Hindlimb muscle (tissue), 1 donor: Measurements from ENCODE around the gene LRMDA. TPM values are rescaled to one million over a fixed set of nuclear protein-coding genes. Genes with fewer than 3 reads are reported as not detected.
A peak's percentile ranks its signal among the peaks of the same experiment; 100 is the strongest.

Experiments
- DNase-seq: peaks from one replicate; pipeline ENCODE4 v3.0.0-alpha.2; 2013
- polyA plus RNA-seq: library from polyadenylated mRNA; unstranded; fragments of 120-200 nt; gene quantifications from one replicate; pipeline ENCODE4 v1.2.1, GENCODE V29; 2013; ENCODE audit not compliant: insufficient read length

Gene LRMDA
- polyA plus RNA-seq, 1 donor: 6.6 TPM

DNA sequence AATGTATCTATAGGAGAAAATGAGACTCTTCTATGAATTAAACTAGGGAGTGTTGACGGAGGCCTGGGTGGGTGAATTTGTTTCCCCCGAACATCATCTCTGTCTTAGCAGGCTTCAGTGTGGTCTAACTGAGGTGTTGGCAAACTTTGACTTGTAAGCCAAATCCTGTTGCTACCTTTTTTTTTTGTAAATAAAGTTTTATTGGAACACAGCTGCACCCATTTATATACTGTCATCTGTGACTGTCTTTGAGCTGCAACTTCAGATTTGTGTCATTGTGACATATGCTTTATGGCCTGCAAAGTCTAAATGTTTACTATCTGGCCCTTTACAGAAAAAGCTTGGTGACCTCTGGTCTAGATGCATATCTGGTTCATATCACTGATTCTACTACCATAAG, 455.9 kb downstream of the LRMDA start:
- DNase-seq: no peak

DNA sequence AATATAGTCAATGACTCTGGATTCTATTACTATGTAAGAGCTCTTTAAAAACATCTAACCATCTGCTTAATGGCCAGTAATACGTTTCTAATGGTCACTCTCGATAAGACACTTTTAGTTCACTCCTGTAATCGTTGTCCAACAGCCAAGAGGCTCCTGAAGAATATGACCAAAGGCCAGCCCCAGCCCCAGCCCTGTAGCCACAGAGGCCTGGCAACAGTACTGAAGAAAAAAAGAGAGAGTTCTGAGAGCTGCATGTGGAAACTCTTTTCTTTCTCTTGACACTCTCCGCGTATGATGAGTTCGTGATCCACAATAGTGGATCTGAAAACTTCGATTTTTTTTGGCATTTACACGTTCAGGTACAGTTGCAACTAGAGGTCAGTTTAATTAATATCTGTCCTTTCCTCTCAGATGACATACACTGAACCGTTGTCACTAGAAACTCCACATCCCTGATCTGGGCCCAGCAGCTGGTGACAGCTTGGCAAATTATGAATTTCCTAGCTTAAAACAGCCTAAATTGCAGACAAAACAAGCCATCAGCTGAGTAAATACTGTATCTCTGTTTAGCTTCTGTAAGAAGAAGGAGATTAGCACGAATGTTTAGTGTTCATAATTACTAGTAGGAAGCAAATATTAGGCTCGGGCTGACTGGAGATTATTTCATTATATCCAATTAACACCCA, 456.7 kb downstream of the LRMDA start:
- DNase-seq: no peak

DNA sequence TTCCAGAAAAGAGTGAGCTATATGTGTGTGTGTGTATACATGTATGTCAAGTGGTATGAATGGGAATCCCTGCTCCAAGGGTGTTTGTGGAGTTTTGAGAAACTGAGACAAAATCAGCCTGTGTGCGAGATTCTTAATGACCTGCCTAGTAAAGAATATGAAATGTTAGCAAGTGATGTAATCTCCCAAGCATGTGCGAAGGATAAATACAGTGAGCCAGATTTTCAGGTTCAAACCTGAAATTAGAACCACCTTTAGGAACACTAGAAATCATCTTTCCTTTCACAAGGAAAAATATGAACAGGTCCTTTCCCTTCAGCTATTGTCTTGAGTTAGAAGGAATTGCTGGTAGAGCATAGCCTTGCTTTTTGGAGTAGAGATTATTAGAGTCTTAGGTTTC, 457.6 kb downstream of the LRMDA start:
- DNase-seq: no peak

DNA sequence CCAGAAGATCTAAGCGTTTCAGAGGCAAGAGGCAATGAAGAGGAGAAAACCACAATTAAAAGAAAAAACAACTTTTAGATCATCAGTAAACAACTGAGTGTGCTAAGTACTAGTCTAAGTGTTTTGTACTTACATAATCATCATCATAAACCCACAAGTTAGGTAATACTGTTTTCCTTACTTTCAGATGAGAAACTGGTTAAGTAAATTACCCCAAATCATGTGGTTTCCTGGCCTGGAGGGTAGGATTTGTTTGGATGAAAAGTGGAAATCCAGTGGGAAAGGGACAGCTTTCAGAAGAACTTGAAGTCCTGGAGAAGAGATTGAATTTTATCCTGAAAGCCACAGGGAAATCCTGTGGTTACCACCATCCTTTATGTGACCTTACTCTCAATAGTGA, 463.3 kb downstream of the LRMDA start:
- no peak for DNase-seq

DNA sequence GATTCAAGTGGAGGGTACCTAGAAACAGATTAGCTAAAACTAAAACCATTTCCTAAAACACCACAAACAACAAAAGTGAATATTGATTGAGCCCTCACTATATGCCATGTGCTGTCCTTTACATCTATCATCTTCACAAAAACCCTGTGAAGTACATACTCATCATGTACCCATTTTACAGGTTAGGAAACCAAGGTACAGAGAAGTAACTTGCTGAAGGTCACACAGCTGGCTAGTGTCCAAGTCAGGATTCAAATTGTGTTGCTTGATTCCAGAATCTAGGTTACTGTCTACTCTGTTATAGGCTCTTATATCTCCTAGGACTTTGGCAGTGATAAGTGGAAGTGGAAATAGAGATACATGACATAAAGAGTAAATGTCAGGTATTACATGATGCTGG, 463.8 kb downstream of the LRMDA start:
- DNase-seq: no peak

DNA sequence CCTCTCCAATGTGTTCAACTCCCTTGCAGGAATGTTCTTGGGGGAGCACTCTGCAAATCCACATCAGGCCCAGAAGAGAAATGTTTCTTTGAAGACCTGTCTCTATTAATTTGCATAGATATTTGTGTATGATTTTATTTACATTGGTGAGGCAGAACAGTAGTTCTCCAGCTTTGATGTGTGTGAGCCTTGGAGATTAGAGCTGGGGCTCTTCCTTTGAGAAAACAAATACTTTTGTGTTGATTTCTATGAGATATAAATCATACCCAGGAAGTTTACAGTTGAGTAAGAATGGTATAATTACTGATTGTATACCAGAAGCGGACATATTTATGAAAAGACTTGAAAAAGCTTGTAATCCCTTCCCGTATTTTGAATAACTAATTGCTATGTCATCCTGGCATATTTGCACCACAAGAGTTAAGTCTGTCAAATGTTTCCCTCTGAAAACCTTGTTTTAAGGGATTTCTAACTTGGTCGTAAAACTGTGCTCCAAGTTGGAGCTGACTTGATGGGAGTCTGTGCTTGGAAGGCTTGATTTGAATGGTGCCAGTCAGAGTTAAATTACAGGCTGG, 468.5 kb downstream of the LRMDA start:
- no peak for DNase-seq

DNA sequence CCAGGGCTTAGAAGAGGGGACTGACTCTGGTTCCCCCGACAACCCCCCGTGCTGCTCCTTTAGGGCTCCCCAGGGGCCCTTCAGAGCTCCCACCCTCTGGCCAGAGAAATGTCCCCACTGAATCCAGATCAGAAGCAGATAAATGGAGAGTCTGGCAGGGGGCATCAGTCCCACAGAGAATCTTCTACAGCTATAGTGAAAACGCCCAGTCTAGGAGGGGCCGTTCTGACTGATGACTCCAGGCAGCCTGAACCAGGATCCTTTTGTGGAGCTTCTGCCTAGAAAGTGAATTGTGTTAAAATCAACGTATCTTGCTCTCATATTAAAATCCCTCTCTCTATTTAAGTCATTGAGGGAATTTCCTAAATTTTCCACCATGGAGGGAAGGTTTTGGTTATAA, 471.4 kb downstream of the LRMDA start:
- no peak for DNase-seq

DNA sequence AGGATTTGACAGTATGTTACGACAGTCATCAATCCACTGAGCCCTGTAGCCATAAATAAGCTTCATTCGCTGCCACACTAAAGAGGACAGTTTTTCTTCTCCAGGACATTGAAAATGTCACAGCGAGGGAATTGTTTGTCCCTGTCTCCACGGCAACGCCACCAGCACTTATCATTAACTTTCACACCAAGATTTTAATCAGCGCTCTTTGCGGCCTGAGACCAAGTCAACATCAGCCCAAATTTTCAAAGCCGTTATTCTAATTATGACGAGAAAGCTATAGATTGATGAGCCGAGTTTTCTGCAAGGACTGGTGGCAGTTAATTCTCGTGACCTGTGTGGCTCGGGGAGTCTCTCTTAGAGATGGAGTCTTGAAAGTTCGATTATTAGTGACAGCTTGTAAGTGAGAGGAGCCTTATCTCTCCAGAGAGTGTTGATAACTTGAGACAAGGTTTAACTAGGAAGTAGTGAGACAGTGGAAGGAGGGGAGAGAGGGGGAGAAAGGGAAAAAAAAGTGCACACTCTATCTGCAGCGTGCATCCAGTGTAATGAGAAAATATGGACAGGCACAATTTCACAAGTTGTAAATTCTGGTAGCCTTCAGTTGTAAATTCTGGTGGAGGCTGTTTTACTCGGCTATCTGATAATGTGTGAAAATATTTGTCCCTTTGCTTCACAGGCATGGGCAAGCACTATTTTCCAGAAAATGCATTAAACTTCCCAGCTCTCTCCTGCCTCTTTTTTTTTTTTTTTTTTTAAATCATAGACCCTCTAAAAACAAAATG, 473.3 kb downstream of the LRMDA start:
- no peak for DNase-seq

DNA sequence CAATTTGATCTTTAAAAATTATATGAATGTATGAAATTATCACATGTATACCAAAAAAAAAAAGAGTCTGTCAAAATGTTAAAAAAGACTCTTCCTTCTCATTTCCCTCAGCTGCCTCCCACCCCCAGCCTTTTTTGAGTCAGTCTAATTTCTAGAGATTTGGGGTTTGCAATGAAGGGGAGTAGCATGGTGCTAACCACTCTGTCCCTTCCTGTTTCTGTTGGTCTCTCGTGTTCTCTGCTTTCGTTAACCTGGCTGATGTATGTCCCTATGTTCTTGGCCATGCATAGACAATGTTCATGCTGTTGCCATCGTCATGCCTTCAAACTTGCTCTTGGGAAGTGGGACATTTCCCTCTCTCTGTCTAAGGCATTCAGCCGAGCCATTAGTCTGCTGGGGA, 474.1 kb downstream of the LRMDA start:
- no peak for DNase-seq

DNA sequence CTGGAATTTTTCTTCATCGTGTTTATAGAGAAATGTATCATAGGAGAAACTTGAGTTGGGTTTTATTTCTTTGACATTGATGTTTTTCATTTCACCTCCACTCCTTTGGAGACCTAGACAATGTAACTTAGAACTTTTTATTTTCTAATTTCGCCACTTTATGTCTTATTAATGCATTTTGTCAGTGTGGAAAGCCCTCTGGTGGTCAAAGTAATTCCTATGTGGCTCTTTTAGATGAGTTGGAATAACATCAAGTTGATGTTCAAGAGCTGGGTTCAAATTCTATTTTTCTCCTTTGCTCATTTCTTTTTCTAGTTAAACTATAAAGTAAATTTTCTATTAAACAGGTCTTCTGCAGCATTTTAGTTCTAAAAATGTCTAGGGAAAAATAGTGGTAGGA, 478.6 kb downstream of the LRMDA start:
- DNase-seq: no peak

DNA sequence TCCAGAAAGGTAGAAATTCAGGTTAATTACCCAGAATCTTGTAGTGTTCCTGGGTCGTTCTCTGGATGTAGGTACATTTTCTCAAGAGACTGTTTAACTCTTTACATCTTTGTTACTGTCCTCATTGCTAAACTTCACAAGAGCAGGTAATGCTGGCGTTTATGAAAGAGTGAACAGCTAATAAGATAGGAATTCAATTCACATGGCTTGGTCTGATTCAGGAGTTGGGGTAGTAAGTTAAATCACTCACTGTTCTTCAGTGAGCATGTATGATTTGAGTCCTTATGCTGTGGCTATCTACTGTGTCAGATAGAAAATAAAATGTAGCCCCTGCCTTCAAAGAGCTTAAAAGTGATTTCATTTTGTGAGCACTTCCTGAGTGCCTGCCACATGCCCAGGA, 480.0 kb downstream of the LRMDA start:
- no peak for DNase-seq

DNA sequence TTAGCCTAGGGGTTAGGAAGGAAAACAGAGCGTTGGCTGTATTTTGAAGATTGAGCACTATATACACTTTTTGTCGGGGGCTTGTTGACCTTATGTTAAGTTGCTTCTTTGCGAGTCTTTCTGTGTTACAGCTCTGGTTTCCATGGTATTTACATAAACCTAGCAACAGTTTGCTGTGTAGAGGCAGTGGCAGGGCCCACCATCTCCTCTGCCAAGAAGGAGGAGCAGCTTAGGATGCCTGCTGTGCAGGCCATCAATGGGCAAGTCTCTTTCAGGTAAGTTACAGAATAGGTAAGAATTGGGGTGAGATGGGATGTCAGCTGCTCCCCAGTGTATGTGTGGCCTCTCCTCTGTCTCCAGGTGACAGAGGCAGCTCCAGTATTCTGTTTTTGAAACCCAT, 485.5 kb downstream of the LRMDA start:
- peak; percentile 28 for DNase-seq

DNA sequence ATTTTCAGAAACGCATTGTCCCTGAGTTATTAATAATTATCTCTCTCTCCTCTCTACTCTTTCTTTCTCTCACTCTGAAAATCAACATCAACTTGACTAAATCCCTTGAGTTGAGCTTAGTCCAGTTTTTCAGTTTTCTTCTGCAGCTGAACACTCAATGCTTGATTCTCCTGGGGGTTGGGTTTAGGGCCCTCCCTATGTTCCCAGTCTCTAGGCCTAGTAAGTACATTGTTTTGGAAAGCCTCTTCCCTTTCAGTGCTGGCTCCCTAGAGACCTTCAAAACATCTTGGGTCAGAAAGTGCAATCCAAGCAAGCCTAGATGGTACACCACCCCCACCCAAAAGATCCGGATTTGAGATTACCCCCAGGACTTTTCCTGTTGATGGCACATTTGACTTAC, 488.5 kb downstream of the LRMDA start:
- no peak for DNase-seq

DNA sequence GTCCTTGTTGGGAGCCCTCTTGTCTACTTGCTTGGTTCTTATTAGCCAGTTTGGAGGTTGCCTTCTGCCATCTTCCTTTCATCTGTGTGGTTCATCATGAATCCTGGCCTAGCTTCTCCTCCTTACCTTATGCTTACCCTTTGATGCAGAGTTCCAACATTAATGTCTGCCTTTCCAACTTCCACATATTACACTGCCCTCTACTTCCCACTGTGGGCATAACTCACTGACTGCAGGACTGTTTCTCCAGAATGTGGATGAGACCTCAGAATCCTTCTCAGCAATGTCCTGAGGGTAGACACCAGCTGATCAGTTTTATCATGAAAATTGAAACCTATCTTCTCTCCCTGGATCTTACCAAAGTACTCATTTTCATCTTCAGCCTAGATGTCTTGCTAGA, 491.0 kb downstream of the LRMDA start:
- no peak for DNase-seq

DNA sequence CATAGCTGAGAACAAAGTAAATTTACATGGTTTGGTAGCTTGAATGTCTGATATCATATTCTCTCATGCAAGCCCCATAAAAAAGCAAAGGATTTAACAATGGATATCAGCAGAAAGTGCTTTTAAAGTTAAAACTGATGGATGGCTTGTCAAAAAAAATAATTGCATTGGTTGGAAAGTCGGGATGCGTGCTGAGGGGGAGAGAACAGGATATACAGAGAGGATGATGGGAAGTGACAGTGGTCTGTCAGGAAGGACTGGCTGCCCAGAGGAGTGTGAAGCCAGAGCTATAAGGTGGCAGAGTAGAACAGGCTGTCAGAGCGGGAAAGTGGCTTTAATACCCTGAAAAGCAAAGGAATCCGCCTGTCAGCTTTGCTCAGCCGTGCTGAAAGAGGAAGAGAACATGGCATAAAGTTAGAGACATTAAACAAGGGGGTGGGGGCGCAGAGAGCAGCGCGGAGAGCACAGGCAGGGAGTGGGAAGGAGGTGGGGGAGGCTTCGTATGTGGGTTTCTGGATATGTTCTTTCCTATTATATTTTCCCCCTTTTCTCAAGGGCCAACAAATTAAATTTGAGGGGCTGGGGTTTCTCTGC, 493.0 kb downstream of the LRMDA start:
- no peak for DNase-seq

DNA sequence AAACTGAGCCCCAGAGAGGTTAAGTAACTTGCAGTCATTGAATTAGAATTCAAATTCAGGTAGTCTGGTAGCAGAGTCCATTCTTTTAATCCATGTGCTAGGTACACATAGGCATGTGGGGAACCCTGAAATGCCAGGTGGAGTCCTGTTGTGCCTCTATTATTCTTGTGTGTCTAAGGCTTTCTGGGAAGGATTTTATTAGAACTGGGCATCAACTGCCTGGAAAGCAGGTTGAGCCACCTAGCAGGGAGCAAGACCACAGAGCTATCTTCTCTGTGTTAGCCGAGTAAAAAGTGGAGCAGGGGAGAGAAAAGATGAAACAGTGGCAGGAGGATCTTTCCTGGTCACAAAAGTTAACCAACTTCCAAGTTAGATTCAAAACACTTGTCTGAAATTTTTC, 494.6 kb downstream of the LRMDA start:
- no peak for DNase-seq

DNA sequence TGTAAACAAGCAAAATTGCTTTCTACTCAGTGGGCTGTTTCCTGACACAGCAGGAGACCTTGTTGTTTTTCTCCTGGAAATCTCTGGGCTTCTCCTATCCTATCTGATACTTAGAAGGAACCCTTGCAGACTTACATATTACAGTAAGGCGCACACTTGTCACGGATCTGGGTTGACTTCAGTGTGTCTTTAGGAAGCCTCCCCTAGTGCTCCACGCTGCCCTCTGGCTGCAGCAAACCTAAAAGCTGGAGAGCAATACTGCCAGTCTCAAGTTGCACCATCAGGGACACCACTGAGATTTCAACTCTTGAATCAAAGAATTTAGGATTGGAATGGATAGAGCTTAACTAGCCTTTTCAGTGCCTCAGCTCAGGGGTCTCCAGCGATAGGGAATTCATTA, 495.3 kb downstream of the LRMDA start:
- no peak for DNase-seq

DNA sequence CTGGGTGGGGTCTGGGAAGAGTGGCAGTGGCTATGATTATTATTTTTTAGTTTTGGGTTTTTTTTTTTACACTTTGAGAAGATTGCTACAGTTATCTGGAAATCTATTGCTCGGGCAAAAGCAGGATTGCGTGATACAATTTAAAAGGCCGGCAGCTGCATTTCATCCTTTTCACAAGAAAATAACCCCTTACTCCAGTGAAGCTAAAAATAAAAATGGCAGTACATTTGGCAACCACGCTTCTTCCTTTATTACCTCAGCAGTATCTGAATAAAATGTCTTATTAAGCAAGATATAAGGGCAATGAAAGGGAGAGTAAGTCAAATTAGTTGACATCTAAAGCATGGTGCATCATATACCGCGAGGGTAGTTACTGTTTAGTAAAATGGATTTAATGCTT, 496.8 kb downstream of the LRMDA start:
- DNase-seq: no peak

DNA sequence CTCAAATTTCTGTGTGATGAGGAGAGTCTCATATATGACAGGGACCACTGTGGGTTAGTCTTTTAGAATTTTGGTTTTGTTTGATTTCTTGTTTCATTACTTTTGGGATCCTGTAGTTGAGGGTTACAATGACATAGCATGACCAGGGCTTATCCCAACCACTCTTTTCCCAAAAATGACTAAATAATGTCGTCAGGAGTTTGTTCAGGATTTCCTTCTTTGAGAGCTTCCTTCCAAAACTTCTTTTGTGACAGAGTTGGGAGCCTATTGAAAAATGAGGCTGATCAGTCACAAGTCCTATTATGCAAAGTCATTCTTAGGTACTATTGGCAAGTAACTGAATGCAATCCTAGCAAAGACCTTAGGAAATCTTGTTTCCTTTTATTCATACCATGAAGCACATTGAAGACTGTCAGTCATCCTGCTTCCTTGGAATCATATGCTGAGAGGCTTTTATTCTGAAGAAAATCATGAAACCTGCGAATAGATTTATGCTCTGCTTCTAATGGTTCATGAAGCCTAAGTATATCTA, 498.3 kb downstream of the LRMDA start:
- DNase-seq: no peak

DNA sequence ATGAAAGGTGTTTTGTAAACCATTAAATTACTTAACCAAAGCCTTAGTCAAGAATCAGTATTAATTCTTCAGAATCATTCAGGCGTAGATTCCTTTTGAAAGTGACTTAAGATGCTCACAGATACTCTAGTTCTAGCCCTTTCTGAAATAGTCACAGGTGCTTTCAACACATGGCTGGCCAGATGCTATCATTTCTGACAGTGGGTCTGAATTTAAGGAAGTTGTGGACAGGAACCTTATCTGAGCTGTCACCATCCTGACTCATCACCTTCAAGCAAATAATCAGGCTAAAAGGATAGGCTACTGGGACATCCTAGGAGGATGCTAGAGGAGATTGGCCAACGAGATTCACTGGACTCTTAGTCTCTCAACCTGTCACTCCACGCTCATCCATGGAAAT, 501.5 kb downstream of the LRMDA start:
- DNase-seq: no peak

DNA sequence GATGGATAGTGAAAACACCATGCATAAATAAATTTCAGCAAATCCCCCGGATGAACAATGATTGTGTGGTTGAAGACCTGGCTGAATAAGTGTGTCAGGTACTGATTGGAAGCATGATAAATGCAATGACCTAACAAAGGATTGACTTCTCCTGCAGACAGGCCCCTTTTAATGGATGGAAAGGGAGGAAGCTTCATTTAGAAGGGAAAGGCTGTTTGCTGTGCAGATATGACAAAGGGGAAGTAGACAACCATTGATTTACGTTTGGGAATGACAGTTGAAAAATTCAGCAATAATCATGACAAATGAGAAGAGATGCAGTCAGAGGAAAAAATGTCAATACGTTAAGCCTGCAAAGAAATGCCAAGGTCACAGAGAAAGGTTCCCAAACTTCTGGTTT, 503.8 kb downstream of the LRMDA start:
- no peak for DNase-seq

DNA sequence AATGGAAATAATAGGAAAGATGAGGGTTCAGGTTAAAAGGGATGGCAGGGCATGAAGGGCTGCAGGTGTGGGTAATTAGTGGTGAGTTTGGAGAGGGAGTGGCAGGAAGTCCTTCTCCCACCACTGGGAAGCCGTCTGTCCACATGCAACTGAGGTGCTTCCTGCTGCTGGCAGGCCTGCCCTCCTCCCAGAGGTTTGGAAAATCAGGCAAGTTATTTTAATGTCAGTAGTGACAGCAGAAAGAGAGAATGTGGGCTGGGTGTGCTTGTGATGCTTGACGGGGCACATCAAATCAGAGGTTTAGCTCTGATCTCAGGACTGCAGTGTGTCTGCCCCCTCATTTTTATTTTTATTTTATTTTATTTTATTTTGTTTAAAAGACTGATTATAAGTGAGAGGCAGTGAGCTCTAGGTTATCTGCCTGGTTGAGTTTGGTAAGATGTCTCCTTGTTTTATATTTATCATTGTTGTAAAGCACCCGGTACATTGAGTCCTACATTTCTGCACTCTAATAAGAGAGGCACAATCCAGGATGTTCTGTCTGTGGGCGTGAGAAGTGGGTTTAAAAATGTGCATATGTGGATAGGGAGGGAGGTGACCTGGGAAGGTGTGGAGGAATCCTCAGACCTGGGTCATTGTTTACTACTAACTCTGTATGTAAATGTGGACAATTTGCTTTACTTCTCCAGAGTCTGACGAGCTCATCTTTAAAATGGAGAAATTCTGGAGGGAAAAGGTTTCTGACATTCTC, 504.4 kb downstream of the LRMDA start:
- DNase-seq: no peak

DNA sequence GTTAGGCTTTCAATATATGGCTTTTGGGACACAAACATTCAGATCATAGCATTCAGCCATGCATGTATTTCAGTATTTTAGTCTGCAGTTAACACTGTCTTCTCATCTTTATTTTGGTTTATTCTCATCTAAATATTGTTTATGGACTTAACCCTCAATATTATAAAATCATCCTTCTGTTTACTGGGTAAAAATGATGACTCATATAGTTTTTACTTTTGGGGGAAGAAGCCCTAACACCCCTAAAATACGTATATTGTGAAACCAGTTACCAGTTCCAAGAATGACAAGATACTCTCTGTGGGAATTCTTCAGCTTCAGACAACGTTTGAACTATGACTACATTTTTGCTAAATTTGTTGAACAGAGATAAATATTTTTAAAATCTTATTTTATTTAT, 505.4 kb downstream of the LRMDA start:
- no peak for DNase-seq
